Tibial nerve (tissue), 3 donors: ENCODE measurements around the gene GTF2H2C_2.
"Not testable (repeated sequence)": the region's sequence is repeated elsewhere in the genome, so short reads cannot be mapped to it uniquely, and the experiment has no call there.

Experiments used
- CTCF ChIP-seq, 5 experiments: fragments of 200-600 bp in 3 of 5; fragments of 450-650 bp in 2 of 5; sonication (generic) in 3 of 5; IDR thresholded peaks; one replicate each; pipeline ENCODE4 v1.5.1; 2016 to 2019; ENCODE audit warnings: antibody characterized with exemption in 5 of 5, mild to moderate bottlenecking in 3 of 5, moderate library complexity in 2 of 5
- POLR2A ChIP-seq, 2 donors: fragments of 450-650 bp; IDR thresholded peaks; one replicate each; pipeline ENCODE4 v1.6.1; 2017; ENCODE audit warnings: antibody characterized with exemption in 2 of 2, mild to moderate bottlenecking in 2 of 2, moderate library complexity in 2 of 2

- TF ChIP-seq CTCF, POLR2A (IDR thresholded peaks at IDR 0.05): not testable (repeated sequence)
These were observed 46.8 kb downstream of the GTF2H2C_2 start for GRCh38 chr5:70461984-70462383.
